ENCODE measurements around the gene GHITM. TPM values are rescaled to one million over a fixed set of nuclear protein-coding genes. Genes with fewer than 3 reads are reported as not detected.
"Not testable (repeated sequence)": the region's sequence is repeated elsewhere in the genome, so short reads cannot be mapped to it uniquely, and the experiment has no call there.

The GHITM gene
- total and polyA plus RNA-seq, 2 donors (not counting 1 experiment from before 2014, with no cell fraction given), result 40.5 to 75.1 TPM

DNA sequence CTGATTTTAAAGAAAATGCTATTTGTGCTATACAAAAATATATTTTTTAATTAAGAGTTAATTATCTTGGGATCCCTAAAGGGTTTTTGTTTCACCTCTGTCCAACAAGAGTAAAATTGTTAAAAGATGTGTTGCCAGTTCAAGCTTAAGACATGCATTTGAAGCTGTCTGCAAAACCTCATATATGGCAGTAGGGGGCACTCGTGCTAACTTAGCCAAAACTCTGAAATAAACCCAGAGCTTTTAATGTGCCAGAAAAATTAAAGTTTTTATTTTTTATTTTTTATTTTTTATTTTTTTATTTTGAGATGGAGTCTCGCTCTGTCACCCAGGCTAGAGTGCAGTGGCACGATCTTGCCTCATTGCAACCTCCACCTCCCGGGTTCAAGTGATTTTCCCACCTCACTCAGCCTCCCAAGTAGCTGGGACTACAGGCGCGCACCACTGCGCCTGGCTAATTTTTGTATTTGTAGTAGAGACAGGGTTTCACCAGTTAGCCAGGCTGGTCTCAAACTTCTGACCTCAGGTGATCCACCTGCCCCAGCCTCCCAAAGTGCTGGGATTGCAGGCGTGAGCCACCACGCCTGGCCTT is 8.8 kb downstream of the GHITM start:
- peak; percentile 60 for ATAC-seq (ENCODE audit: low read depth)
- not testable (repeated sequence) for H3K27me3 Mint-ChIP-seq; H3K79me2 ChIP-seq (ENCODE audit: control insufficient read depth, insufficient read depth, low read length); H3K4me2 ChIP-seq (replicated peaks; ENCODE audit: low read depth, low read length, poor library complexity, severe bottlenecking); H3K4me1 Mint-ChIP-seq; H3K27ac ChIP-seq (ENCODE audit: low read length in 2 of 2); H4K20me1 ChIP-seq (ENCODE audit: control insufficient read depth, insufficient read depth, low read length, poor library complexity, severe bottlenecking); H3K9me3 Mint-ChIP-seq (ENCODE audit: insufficient read depth); H2AFZ ChIP-seq (ENCODE audit: insufficient read depth, low read depth, low read length, poor library complexity, severe bottlenecking); H3K4me1 ChIP-seq (ENCODE audit: control insufficient read depth in 2 of 2, insufficient read depth in 2 of 2, low read length in 2 of 2); H3K9me3 ChIP-seq (ENCODE audit: control extremely low read depth in 1 of 3, control insufficient read depth in 2 of 3, insufficient read depth in 1 of 3, low read length in 2 of 3); H3K4me3 ChIP-seq (ENCODE audit: control extremely low read depth in 1 of 5, extremely low read depth in 1 of 5, insufficient read depth in 1 of 5, low read depth in 2 of 5, low read length in 4 of 5); H3K9ac ChIP-seq (ENCODE audit: low read length); H3K27me3 ChIP-seq (replicated peaks in 1 of 4; ENCODE audit: control extremely low read depth in 1 of 4, control insufficient read depth in 3 of 4, insufficient read depth in 4 of 4, low read length in 3 of 4); H3K27ac Mint-ChIP-seq; H3K4me3 Mint-ChIP-seq
- TF ChIP-seq, protein P1, sequence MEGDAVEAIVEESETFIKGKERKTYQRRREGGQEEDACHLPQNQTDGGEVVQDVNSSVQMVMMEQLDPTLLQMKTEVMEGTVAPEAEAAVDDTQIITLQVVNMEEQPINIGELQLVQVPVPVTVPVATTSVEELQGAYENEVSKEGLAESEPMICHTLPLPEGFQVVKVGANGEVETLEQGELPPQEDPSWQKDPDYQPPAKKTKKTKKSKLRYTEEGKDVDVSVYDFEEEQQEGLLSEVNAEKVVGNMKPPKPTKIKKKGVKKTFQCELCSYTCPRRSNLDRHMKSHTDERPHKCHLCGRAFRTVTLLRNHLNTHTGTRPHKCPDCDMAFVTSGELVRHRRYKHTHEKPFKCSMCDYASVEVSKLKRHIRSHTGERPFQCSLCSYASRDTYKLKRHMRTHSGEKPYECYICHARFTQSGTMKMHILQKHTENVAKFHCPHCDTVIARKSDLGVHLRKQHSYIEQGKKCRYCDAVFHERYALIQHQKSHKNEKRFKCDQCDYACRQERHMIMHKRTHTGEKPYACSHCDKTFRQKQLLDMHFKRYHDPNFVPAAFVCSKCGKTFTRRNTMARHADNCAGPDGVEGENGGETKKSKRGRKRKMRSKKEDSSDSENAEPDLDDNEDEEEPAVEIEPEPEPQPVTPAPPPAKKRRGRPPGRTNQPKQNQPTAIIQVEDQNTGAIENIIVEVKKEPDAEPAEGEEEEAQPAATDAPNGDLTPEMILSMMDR (IDR thresholded peaks at IDR 0.05), result peak; percentile 94
- intact Hi-C loops (cut with micrococcal nuclease), result loop anchor here (1.0 kb wide), 3 partner anchors 9 to 109 kb away; partner anchors contain the start of gene GHITM
- POLR2A ChIA-PET, result interaction anchor here (1.1 kb wide), 1 partner anchor 16 kb away, joined by 3 read pairs; no protein-coding TSS in a partner anchor
- peak; percentile 56 for DNase-seq
- CTCF ChIA-PET, result interaction anchor here (0.7 to 5.0 kb wide), 21 partner anchors 8 to 389 kb away, joined by 3 to 72 read pairs (median 4); partner anchors contain the start of genes CCSER2, CDHR1, GHITM and GPR15LG
- WGBS (ENCODE audit: insufficient coverage), result 100% methylated on average over 1 of the region's 9 CpGs
- H3K36me3 ChIP-seq (replicated peaks in 1 of 2; ENCODE audit: control extremely low read depth in 1 of 2, control insufficient read depth in 1 of 2, extremely low read depth in 1 of 2, insufficient read depth in 2 of 2, low read length in 1 of 2), result peaks cover 4 to 90% of the 10 kb centered on the region in 2 experiments

DNA sequence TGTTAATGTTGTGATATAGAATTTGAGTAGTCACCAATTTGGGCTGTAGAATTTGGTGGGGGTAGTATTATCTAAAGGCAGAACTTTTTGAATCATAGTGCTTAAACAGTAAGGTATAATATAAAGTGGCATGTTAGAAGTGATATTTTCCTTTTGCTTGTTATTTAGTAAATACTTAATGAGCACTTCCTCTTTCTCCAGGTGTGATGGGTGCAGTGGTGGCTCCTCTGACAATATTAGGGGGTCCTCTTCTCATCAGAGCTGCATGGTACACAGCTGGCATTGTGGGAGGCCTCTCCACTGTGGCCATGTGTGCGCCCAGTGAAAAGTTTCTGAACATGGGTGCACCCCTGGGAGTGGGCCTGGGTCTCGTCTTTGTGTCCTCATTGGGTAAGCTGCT is 10.5 kb downstream of the GHITM start:
- H3K27ac ChIP-seq (ENCODE audit: low read length in 2 of 2), result no peak overlapping the region
- Mint-ChIP-seq H3K27ac (no peak overlapping the region), H3K9me3 (ENCODE audit: insufficient read depth) (no peaks in the 10 kb centered on the region), H3K4me3 (no peak overlapping the region), H3K4me1 (no peaks in the 10 kb centered on the region), H3K27me3 (no peaks in the 10 kb centered on the region)
- H3K4me3 ChIP-seq (ENCODE audit: control extremely low read depth in 1 of 5, extremely low read depth in 1 of 5, insufficient read depth in 1 of 5, low read depth in 2 of 5, low read length in 4 of 5), result no peak overlapping the region
- TF ChIP-seq, protein P1 (IDR thresholded peaks at IDR 0.05), result no peak
- no peak for TF ChIP-seq EZH2 (IDR thresholded peaks at IDR 0.05; ENCODE audit: borderline replicate concordance, insufficient read depth, low read depth, low read length, poor library complexity, severe bottlenecking)
- H3K9ac ChIP-seq (ENCODE audit: low read length), result no peak overlapping the region
- POLR2A ChIA-PET, result no interaction called here
- H3K9me3 ChIP-seq (ENCODE audit: control extremely low read depth in 1 of 3, control insufficient read depth in 2 of 3, insufficient read depth in 1 of 3, low read length in 2 of 3), result no peaks in the 10 kb centered on the region
- H3K36me3 ChIP-seq (replicated peaks in 1 of 2; ENCODE audit: control extremely low read depth in 1 of 2, control insufficient read depth in 1 of 2, extremely low read depth in 1 of 2, insufficient read depth in 2 of 2, low read length in 1 of 2), result peaks cover 6 to 88% of the 10 kb centered on the region in 2 experiments
- H4K20me1 ChIP-seq (ENCODE audit: control insufficient read depth, insufficient read depth, low read length, poor library complexity, severe bottlenecking), result no peaks in the 10 kb centered on the region
- CTCF ChIA-PET, result interaction anchor here (0.8 to 5.0 kb wide), 9 partner anchors 9 to 202 kb away, joined by 3 to 72 read pairs (median 24); partner anchors contain the start of gene GHITM
- ATAC-seq (ENCODE audit: low read depth) (no peak), DNase-seq (no peak)
- no peaks in the 10 kb centered on the region for H3K4me1 ChIP-seq (ENCODE audit: control insufficient read depth in 2 of 2, insufficient read depth in 2 of 2, low read length in 2 of 2)
- H3K27me3 ChIP-seq (replicated peaks in 1 of 4; ENCODE audit: control extremely low read depth in 1 of 4, control insufficient read depth in 3 of 4, insufficient read depth in 4 of 4, low read length in 3 of 4), result no peaks in the 10 kb centered on the region
- H3K4me2 ChIP-seq (replicated peaks; ENCODE audit: low read depth, low read length, poor library complexity, severe bottlenecking), result no peak overlapping the region
- H2AFZ ChIP-seq (ENCODE audit: insufficient read depth, low read depth, low read length, poor library complexity, severe bottlenecking), result no peak overlapping the region
- H3K79me2 ChIP-seq (ENCODE audit: control insufficient read depth, insufficient read depth, low read length), result no peaks in the 10 kb centered on the region
- intact Hi-C loops (cut with micrococcal nuclease), result no loop called here
- WGBS (ENCODE audit: insufficient coverage), result no CpG with 5 or more reads among the region's 2 CpGs
